Activated CD4-positive, alpha-beta T cell treated with anti-CD3 and anti-CD28 coated beads, Interleukin-2, amount 50 U/mL, for 24 hours (primary cell): ENCODE data around the gene TMEM79.
A peak's percentile ranks its signal among the peaks of the same experiment; 100 is the strongest.

Experiments
- DNase-seq, 2 donors: peaks; one replicate each; pipeline ENCODE4 v3.0.0-alpha.2; 2020; ENCODE audit warnings: low read depth in 1 of 2, low spot score in 1 of 2

TMEM79 gene, protein sequence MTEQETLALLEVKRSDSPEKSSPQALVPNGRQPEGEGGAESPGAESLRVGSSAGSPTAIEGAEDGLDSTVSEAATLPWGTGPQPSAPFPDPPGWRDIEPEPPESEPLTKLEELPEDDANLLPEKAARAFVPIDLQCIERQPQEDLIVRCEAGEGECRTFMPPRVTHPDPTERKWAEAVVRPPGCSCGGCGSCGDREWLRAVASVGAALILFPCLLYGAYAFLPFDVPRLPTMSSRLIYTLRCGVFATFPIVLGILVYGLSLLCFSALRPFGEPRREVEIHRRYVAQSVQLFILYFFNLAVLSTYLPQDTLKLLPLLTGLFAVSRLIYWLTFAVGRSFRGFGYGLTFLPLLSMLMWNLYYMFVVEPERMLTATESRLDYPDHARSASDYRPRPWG

DNA sequence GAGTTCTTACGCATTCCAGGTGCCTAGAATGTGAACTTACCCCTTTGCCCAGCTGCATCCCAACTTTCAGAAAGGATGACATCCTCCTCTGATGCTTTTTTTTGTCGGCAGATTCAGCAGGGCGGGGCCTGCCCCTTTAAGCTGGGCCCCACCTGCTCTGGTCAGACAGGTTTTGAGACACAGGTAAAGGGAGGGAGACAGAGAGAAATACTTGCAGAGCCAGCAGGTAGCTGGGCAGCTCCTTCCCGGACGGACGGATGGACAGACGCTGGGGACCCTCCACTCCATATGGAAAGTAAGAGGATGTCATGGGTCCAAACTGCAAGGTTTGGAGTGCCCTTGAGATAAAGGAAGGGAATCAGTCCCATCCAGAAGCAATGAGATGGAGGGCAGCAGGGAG is at the start of gene TMEM79:
Gene TMEM79 (plus strand): TSS at position 214 of the 400 bp plus-strand sequence. CDS start 902 bp downstream, outside the sequence.
- DNase-seq, result no peak

DNA sequence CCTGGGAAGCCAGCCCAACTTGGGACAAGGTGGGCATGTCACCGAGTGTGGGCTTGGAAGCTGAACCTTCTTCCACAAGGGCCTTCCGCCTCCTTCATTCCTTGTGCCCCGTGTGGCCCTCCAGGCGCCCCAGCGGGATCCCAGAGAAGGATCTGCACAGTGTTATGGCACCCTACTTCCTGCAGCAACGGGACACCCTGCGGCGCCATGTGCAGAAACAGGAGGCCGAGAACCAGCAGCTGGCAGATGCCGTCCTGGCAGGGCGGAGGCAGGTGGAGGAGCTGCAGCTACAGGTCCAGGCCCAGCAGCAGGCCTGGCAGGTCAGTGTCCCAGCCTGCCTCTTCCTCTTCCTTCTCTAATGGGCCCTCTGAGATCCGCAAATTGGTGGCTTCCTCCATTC is 48.0 kb upstream of the TMEM79 start:
- no peak for DNase-seq

DNA sequence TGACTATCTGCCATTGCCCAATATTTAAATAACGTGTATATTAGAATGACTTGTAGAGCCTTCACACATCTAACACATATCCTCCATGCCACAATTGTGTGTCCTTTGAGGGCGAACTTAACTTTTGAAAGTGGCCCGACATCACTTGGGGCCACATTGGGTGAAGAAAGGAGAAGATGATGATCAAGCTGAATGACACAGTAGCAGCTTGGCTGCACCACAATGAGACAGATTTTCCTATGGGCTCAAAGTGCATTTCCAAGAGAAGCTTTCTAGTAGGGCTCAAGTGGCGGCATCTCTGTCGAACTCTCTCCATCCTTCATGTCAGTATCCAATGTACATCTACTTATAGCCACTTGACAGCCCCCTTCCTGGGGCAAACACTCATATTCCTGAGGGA is 45.9 kb upstream of the TMEM79 start:
- DNase-seq, result no peak

DNA sequence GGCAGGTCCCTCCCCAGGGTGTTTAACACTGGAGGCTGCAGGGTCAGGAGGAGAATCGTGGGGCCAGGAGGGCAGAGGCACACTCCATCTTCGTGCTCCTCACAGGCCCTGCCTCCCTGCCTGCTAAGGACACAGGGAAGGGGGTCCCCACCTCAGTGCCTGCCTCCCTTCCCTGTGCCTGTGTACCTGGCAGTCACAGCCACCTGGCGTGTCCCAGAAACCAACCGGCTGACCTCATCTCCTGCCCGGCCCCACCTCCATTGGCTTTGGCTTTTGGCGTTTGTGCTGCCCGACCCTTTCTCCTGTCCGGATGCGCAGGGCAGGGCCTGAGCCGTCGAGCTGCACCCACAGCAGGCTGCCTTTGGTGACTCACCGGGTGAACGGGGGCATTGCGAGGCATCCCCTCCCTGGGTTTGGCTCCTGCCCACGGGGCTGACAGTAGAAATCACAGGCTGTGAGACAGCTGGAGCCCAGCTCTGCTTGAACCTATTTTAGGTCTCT is 42.8 kb upstream of the TMEM79 start:
- DNase-seq, result no peak

DNA sequence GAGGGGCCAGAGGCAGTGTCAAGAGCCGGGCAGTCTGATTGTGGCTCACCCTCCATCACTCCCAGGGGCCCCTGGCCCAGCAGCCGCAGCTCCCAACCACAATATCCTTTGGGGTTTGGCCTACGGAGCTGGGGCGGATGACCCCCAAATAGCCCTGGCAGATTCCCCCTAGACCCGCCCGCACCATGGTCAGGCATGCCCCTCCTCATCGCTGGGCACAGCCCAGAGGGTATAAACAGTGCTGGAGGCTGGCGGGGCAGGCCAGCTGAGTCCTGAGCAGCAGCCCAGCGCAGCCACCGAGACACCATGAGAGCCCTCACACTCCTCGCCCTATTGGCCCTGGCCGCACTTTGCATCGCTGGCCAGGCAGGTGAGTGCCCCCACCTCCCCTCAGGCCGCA is 42.2 kb upstream of the TMEM79 start, which contains the start of gene BGLAP:
Gene BGLAP (plus strand): TSS at position 259 of the 400 bp plus-strand sequence. CDS start 48 bp downstream, at position 307.
- DNase-seq, result no peak

DNA sequence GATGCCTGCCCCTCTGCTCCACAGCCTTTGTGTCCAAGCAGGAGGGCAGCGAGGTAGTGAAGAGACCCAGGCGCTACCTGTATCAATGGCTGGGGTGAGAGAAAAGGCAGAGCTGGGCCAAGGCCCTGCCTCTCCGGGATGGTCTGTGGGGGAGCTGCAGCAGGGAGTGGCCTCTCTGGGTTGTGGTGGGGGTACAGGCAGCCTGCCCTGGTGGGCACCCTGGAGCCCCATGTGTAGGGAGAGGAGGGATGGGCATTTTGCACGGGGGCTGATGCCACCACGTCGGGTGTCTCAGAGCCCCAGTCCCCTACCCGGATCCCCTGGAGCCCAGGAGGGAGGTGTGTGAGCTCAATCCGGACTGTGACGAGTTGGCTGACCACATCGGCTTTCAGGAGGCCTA is 41.4 kb upstream of the TMEM79 start:
- no peak for DNase-seq

DNA sequence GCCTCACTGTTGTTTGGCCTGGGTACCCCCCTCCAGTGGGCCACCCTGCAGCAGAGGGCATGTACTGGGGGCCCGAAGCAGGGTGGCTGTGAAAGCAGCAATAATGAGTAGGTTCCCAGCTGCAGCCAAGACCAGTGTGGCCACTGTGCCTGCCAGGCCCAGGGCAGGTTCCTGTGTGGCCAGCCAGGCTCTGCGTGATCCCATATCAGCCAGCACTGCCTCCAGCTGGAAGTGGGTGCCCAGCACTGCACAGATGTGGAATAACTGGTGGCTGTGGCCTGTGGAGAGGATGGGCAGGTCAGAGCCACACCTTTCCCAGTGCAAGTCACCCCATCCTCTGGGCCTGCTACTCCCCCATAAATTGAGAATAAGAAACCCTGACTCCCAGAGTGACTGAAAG is 40.0 kb upstream of the TMEM79 start:
- DNase-seq, result no peak

DNA sequence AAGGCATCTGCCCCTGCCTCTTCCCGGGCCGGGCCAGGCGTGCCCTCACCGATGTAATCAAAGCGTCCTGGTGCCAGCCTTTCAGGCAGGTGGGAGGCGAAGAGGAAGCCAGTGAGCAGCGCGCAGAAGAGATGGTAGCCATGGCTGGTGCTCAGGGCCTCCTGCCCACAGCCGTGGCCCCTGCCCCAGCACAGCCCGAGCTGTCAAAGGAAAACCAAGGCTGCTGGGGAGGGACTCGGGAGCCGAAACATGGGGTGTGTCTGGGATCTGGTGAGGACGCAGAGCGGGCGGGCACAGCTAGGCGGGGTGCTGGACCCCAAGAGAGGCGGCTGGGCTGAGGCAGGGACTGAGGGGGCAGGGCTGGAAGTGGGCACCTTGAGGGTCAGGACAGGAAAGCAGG is 39.4 kb upstream of the TMEM79 start:
- no peak for DNase-seq

DNA sequence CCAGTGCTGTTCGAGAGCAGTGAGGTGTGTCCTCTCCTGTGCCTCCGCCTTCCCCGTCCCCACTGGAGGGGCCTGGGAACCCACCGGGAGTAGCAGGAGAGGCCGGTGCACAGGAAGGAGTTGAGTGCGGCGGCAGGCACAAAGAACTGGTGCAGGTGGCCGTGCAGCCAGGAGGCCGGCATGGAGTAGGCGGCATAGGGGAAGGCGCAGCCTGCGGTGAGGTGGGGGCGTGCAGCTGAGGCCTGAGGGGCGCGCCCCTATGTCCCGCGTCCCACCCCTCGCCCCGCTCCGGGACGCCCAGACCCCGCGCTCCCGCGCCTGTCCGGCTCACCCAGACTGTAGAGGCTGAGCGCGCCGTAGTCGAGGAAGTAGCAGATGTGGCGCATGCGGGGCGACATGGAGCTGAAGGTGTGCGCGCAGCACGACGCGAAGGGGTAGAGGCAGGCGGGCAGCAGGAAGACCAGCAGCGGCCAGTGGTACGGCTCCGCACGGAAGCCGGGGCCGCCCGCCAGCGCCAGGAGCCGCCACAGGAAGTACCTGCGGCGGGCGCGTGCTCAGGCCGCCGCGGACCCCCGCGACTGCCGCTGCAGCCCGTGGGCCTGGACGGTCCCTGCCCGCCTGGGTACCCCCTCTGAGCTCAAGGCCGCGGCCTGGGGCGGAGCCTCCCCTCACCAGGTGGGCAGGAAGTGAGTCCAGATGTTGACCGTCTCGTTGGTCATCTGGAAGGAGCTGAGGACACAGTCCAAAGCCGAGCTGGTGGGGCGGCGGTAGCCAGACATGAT is 38.5 kb upstream of the TMEM79 start:
- peak in 1 of 2 donors; percentile 20 for DNase-seq

DNA sequence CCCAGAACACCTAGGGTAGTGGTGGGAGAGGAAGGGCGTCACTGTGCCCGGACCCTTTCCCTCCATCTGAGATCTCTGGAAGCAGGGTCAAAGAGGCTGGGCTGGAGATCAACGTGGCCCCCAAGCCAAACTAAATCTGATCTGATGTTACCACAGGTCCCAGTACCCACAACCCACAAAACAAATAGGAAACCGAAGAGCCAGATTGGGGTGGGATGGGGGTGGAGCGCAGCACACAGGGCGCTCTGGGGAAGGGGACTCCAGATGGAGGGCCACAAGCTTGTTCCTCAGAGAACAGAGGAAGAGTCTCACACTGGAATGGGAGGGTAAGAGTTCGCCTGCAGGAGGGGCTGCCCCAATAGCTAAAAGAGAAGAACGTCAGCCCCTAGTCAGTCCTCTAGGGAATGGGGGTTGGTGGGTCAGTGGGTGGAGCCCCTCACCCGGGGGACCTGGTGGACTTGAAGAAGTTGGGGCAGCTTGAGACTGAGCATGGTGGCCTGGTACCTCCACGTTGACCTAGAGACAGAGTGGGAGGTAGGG is 37.8 kb upstream of the TMEM79 start:
- no peak for DNase-seq

DNA sequence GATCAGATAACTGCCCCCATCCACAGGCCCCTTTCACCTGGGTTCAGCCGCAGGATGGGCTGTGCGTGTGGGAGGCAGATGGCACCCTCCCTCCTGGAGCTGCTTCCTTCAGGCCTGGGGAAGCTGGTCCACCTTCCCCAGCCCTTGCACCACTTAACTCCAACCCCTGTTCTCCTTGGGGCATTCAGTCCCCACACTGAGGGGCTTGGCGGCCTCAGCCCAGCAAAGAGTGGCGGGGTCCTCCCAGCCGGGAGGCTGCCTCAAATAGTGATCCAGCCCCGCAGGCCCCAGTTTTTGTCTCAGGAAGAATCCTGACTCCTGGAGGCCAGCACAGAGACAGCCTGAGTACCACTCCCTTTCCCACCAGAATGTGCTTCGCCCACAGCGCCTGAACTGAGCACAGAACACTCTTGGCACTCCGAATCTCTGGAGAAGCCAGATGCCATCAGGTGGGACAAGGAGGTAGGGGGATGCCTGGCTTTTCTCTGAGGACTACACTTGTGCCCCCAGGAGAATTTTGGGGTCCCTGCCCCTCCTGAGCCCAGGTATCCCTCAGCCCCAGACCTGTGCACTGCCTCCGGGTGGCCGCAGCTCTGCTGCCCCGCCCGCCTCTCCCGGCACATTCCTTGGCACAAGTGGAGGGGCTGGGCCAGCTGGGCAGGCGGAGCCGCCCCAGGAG is 37.2 kb upstream of the TMEM79 start:
- DNase-seq, result no peak

DNA sequence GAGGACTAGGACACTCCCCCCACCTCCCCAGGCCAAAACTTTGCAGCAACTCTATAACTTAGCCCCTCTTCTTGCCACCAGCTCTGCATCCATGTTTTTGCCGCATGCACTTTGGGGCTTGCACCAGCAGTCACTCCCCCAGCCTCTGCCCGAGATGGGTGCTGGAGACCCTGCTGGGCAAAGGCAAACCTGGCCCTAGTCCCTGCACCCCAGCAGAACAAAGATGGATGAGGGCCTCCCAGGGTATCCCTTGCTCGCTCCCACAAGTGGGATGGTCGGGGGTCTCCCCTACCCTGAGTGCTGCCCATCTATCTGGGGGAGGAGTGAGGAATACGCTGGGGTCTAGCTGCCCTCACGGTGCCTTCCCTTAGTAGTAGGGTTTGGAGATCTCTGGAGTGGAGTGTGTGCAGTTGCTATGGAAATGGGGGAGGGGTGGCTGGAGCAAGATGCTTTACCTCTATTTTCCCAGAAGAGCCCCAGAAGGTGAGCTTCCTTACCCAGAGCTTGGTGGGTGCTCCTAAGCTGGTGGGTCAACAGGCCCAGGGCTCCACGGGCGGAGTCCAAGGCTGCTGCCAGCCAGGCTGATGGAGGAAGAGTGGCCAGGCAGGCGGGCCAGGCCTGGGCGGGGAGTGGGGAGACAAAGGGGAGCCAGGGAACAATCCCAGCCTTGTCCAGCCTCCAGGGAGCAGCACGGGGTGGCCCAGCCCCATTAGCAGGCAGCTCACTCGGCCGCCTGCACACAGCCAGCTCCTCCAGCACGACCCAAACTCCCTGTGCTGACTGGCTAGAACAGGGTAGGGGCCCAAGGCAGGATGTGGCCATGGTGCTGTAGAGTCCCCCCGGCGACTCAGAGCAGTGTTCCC is 36.4 kb upstream of the TMEM79 start, which contains the start of gene PAQR6:
Gene PAQR6 (minus strand): TSS at position 597 of the 863 bp plus-strand sequence. CDS start 1,325 bp downstream, outside the sequence.
- DNase-seq, result no peak

DNA sequence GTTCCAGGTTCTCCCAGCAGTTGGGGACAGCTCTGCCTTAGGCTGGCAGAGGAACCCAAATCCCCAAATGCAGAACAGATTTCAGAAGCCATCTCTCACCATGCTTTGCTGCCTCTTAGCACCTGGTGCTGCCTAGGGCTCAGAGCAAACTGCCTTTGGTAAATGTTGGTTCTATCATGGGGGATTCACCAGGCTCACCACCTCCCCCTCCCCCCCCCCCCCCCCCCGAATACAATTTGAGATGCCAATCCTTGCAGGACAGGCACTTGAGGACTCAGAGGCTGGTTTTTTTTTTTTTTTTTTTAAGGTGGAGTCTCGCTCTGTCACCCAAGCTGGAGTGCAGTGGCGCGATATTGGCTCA is 35.8 kb upstream of the TMEM79 start:
- no peak for DNase-seq

DNA sequence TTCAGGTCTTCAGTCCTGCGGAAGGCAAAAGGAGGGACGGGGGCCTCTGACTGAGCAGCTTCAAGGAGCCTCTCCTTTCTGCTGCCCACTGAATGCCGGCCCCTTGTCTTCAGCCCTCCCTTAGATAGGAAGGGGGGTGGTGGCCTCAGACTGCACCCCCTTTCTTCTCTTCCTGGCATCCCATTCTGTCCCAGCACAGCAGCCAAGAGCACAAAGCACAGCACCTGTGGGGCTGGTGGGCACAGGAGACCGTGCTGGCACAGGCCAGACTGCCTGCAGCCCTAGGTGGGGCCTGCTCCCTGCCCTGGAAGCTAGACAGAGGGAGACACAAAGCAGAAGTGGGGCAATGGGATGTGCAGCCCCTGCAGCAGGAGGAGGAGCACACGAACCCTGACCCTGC is 34.5 kb upstream of the TMEM79 start:
- no peak for DNase-seq

DNA sequence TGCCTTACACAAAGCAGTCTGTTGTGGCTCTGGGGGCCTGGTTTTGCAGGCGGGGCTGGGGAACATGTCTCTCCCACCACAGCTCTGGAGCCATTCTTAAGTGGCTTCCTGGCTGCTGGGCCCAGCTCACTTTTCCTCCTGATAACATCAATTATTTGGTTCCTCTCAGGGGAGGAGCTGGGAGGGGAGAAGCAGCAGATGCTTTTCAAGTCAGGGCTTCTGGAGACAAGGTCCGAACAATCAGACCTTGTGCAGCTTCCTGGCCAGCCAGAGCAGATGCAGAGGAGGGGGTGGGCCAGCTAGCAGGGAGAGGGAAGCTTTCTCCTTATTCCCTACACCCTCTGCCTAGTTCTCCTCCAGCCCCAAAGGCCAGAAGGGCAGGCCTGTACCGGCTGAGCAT is 32.6 kb upstream of the TMEM79 start:
- DNase-seq, result no peak

DNA sequence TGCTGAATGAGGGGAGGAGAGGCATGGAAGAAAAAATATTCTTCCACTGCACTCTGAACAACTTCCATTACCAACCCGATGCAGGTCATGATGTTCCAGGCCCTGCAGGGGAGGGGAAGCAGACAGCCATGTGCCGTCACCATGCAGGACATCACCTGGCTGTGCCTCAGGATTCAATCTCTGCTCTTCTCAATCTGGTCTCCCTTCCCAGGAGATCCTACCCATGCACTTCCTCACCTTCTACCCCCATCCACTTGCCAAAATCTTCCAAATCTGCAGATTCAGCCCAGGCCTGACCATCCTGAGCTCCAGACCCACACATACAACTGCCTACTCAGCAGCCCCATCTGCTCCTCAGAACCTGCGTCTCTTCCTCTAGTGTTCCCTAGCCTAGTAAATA is 30.5 kb upstream of the TMEM79 start:
- no peak for DNase-seq

DNA sequence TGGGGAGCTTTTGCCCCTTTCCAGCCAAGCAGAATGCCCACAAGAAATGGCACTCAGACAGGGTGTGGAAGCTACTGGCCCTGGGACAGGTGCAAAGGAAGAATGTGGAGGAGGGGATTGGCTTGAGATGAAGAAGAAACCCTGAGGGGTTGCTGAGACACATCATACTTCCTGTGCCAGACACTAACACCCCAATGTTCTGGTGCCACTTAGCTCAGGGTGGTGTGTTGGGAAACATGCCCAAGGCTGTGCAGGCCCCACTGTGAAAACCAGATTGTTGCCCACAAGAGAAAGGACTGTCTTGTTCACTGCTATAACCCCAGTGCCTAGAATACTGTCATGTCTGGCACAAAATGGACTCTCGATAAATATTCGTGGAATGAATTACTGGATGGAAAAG is 26.4 kb upstream of the TMEM79 start:
- DNase-seq, result no peak

DNA sequence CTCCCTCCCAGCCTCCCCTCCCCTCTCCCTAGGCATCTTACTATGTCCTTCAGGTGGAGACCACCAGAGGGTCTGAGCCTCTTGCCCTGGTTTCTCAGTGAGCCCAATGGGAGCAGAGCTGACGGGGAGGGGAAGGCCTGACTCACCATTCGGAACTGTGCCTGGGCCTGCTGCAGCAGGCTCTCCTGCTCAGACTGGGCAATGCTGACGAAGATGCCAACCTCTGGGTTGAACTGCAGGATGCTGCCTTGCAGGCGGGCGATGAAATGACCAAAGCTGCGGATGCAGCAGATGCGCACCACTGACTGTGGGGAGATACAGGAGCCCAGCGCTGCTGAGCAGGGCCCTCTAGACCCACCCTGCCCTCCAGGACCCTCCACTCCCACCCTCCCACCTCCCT is 25.3 kb upstream of the TMEM79 start:
- no peak for DNase-seq

DNA sequence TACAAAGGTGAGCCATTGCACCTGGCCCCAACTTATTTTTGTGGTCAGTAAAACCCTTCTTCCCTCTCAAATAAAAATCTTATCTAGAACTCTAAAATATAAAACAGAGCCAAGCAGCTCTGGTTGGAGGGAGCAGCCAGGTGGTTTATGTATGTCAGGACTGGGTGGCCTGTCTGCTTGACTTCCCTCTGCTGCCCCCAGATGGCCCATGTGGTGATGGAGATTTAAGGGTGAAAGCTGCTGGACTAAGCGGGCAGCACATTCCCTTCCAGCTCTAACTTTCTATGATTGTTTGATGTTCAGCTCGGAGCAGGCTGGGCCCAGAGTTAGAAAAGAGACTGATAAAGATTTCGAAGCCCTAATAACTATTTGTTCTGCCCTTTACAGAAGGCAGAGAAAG is 24.3 kb upstream of the TMEM79 start:
- DNase-seq, result no peak

DNA sequence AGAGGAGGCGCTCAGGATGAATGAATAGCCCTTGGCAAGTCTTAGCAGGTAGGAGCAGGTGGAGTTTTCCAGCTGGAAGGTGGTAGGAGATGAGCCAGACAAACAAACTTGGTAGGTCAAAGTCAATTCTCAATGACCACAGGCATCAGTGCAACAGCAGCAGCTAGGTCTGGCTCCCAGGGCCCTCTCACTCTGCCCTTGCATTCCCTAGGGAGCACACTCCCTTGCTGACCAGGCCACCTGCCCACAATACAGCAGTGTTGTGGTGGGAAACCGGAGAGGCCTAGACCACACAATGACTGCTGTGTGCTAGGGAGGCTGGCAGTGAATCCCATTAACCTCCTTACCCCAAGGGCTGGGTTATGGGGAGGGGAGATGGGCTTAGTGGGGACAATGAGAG is 23.2 kb upstream of the TMEM79 start:
- no peak for DNase-seq
